Superior temporal gyrus (tissue), 1 donor: ENCODE results near the gene GRAMD4.
"Not testable (repeated sequence)": the region's sequence is repeated elsewhere in the genome, so short reads cannot be mapped to it uniquely, and the experiment has no call there.

ENCODE experiments used
- DNase-seq: peaks from one replicate; pipeline ENCODE4 v3.0.0-alpha.2; 2016; ENCODE audit errors: extremely low spot score

The GRAMD4 gene

GRCh38 chr22:46620588-46621242 is 529 bp downstream of the GRAMD4 start:
- no peak for DNase-seq

DNA sequence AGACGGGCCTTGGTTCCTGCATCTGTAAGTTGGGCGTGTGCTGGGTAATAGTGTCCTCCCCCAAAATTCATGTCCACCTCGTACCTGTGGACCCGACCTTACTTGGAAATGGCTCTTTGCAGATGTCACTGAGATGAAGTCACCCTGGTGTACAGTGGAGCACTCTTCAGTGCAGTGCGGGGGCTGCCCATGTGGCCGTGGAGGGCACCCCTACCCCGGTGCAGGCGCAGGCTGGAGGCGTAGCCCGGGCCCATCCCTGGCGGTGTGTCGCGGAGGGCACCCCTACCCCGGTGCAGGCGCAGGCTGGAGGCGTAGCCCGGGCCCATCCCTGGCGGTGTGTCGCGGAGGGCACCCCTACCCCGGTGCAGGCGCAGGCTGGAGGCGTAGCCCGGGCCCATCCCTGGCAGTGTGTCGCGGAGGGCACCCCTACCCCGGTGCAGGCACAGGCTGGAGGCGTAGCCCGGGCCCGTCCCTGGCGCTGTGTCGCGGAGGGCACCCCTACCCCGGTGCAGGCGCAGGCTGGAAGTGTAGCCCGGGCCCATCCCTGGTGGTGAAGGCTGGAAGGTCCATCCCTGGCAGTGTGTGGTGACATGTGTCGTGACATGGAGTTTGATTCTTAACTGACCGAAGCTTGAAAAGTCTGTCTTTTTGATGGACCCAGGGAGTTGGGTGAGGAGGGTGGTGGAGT is 1.2 kb downstream of the GRAMD4 start:
- not testable (repeated sequence) for DNase-seq

DNA sequence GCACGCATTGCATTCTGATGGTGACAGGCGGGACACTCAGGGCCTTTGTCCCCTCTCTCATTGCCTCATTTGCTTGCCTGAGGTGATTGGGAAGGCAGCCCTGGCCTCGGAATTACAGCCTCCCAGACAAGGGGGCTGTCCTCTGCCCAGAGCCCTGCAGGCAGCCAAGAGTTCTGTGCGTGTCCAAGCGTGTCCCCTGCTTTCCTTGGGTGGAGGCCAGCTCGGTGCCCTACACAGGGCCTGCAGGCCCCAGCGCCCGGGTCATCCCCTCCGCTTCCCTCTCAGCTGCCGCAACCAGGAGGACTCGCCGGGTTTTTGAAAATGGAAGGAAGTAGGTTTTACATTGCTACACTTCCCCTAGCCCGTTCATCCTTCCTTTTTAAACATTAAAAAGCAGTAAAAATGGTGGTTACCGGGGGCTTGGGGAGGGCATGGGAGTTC is 1.9 kb downstream of the GRAMD4 start:
- no peak for DNase-seq

DNA sequence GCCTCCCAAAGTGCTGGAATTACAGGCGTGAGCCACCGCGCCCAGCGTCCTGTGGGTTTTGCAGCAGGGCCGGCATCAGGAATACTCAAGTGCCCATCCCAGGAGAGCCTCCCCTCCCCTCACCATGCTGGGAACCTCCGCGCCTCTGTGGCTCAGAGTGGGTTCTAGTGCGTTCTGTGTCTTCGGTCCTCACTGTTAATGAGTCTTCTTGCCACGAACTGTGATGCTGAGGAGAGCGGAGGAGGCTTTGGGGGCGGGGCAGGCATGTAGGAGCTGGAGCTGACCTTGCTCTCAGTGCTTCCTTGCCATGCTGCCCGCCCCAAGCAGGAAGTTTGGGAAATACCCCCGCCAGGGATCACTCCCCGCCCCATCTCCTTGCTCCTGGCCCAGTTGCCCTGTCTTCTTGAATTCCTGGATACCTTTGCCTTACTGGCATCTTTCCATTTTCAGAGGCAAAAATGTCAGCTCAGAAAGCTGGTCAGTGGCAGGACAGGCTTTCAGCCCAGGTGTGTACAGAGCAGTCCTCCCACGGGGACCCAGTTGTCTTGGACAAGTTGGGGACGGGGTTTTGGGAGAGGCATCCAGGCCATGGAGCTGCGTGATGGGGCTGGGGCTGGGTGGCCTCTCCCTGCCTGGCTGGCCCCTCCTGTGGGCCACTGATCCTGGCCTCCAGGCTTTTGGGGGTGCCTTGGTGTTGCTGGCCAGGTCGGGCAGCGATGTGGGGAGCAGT is 5.1 kb downstream of the GRAMD4 start:
- no peak for DNase-seq

DNA sequence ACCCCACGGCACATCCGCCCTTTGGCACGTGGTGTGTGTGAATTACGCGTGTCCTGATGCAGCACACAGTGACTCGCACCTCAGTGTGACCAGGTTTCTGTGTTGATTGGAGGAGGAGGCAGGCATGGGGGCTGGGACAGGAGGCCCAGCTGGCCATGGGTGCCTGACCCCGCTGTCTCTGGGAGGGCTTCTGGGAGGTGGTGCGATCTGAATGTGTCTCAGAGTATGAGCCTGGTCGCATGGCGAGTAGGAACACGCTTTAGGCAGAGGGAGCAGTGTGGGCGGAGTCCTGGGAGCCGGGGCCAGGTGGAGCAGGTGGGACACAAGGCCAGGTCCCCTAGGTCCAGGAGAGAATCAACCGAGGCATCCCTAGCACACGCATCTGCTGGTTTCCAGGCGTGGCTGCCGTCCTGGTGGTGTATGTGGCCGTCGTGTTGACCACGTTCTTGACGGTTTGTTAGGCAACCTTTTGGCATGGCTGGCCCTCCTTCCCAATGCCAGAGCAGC is 5.7 kb downstream of the GRAMD4 start:
- no peak for DNase-seq

- no peak for DNase-seq
Observed at GRCh38 chr22:46626356-46626755, 6.2 kb downstream of the GRAMD4 start.

DNA sequence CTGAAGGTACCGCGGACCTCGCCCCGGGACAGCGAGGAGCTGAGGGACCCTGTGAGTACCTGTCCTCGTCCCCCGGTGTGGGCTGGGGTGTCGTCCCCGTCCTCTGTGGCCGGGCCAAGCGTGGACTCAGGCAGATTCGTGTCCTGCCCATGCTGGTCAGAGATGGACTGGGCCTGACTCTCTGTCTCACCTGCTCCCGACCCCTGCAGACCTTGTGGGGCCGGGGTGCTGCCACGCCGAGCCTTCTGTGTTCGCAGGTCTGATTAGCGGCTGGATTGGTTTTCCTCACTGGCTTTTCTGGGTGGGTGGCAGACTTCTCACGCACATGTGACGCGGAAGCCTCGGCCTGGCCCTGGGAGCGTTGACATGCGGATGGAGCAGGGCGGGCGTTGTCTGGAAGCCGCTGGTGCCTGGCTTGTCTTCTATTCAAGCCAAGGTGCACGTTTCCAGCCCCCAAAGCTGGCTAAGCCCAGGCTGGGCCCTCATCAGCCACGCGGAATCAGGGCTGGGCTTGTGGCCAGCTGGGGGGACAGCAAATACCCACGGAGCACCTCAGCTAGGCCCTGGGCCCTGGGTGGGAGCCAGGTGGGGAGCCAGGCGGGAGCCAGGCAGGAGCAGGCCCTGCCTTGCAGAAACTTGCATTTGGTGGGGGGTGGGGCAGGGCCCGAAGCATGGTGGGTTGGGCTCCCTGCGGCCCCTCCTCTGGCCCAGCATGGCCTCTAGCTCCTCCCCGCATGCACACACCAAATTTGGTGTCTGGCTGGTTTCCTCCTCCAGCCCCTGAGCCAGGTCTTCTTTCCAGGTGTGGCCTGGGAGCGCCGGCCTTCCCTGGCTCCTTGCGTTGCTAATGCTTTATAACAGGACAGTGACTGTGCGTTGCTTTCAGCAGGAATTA is 7.0 kb downstream of the GRAMD4 start:
- DNase-seq = no peak

DNA sequence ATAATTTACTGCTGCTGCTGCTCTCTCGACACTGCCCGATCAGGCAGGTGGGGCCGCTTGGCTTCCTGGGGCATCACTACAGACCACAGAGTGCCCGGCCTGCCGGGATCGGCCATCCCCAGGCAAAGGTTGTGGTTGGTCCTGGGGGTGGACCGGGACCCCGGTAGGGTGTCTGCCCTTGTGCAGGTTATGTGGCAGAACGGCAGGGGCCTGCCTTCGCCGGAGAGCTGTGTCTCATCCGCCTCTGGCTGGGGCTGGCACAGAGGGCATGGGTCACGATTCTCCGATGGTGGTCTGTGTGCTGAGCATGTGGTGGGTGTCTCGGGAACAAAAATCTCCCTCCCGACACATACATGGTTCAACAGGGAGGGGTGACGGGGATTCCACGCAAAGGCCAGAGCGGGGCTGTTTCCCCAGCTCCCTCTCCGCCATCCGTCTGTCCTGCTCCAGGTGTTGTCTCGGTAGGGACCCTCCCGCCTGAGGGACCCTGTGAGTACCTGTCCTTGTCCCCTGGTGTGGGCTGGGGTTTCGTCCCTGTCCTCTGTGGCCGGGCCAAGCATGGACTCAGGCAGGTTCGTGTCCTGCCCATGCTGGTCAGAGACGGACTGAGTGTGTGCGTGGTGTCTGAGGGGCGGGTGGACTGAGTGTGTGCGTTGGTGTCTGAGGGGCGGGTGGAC is 7.8 kb downstream of the GRAMD4 start:
- no peak for DNase-seq

DNA sequence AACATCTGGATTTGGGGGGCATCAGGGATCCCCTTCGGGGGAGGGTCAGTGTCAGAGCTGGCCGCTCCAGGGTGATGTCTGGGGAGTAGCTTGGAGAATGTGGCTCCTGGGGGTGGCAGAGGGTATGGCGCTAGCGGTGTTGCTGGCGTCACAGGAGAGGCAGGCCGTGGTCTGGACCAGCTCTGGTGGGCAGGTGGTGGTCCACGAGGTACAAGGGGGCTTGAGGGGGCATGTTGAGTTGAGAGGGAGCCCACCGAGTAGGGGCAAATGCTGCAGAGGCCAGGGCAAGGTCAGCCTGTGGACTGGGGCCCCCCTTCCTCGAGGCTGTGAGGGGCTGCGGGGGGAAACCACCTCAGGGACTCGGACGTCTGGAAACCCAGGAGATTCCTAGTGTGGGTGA is 8.6 kb downstream of the GRAMD4 start:
- no peak for DNase-seq

GRCh38 chr22:46629291-46629690 is 9.1 kb downstream of the GRAMD4 start:
- no peak for DNase-seq

DNA sequence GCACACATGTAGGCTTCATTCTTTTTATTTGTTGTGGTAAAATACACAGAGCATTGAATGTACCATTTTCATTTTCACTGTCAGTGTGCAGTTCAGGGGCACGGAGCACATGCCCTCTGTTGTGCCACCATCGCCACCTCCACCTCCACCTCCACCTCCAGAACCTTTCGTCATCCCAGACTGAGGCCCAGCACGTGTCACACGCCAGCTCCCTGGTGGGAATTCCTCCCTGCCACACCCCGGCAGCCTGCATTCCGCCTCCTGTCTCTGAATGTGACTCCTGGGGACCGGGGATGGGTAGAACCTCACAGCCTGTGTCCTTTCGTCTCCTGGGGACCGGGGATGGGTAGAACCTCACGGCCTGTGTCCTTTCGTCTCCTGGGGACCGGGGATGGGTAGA is 10.9 kb downstream of the GRAMD4 start:
- no peak for DNase-seq

- no peak for DNase-seq
Observed at GRCh38 chr22:46632646-46633249, 12.6 kb downstream of the GRAMD4 start.

DNA sequence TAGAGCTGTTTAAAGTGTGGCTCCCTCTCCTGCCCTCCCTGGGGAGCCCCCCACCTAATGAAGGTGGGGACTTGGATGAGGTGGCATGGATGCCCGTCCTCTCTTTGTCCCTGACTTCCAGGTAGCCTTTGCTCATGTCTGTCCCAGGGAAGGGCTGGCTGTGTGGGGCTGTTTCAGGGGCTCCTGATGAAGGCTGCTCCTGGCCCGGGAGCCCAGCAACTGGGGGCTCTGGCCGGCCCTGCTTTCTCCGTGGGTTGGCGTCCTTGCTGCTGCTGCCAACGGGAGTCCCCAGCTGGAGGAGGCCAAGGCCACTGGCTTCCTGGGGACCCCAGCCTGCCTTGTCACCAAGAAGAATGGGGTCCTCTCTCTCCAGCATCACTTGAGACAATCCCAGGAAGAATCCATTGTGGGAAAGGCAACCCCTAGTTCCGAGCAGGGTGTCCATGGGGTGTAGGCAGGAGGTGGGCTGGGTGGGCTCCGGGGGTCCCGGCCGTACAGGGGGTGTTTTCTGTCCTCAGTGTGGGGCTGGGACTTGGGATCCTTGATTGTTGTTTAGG is 13.2 kb downstream of the GRAMD4 start:
- DNase-seq = no peak

GRCh38 chr22:46634011-46634699 is 14.0 kb downstream of the GRAMD4 start:
- no peak for DNase-seq

GRCh38 chr22:46634973-46635685 is 14.9 kb downstream of the GRAMD4 start:
- not testable (repeated sequence) for DNase-seq

GRCh38 chr22:46635756-46636155 is 15.6 kb downstream of the GRAMD4 start:
- DNase-seq = no peak

DNA sequence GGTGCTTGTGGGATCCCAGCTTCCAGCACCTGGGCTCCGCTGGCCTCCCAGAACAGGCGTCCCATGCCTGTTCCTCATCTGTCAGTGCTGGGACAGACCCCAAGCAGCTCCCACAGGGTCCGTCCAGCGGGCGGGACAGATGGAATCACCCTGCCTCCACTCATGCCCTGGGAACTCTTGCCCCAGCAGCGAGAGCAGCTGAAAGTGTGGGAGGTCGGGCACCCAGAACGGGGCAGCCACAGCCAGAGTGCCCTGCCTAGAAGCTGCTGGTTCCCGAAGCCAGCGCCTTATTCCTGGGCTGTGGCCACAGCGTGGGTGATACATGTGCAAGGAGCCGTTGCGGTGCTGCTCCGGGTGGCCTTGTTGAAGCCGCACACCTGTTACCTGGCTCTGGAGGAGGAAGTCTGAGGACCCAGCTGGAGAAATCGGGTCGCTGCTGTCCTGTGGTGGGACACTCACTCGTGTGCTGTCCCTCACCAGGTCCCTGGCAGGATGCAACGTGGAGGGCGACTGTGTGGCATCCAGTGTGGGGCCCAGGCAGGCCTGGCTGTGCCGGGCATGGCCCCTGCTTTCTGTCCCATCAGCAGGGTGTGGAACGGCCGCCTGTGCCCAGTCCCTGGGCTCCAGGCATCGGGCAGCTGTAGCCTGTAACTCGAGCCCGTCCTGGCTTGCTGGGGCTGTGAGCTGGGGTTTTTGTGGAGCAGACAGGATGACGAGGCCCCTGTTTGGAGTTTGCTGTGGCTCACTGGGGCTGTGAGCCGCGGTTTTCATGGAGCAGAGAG is 16.2 kb downstream of the GRAMD4 start:
- no peak for DNase-seq
